Endothelial cell of umbilical vein (primary cell): ENCODE data around the gene EIF4E3. TPM values are rescaled to one million over a fixed set of nuclear protein-coding genes. Genes with fewer than 3 reads are reported as not detected.

ENCODE experiments used
- BruUV-seq: library from RNA; stranded (reverse); fragments of 400-500 nt; replicated peaks from 2 replicates; lab custom pipeline; 2021; lab: Mats Ljungman, UMichigan
- CTCF ChIA-PET: fragments of 300-600, 350-600 bp; sonication (Branson Sonifier 250); formaldehyde crosslinking; loops from one replicate; lab custom pipeline; 2021; ENCODE audit warnings: antibody characterized with exemption, inconsistent platforms; lab: Charles Lee
- POLR2A ChIA-PET: fragments of 300-600, 350-600 bp; sonication (Branson Sonifier 250); formaldehyde crosslinking; loops from one replicate; lab custom pipeline; 2021; ENCODE audit warnings: antibody characterized with exemption, inconsistent platforms; lab: Charles Lee
- DNase-seq: peaks from one replicate; pipeline ENCODE4 v3.0.0-alpha.2; 2011; ENCODE audit warnings: low read depth, low spot score
- FAIRE-seq: peaks from 2 replicates; lab custom pipeline; 2011; peaks lifted over from hg19 to GRCh38; lab: Jason Lieb, UNC
- H2AFZ ChIP-seq: 2 replicates; pipeline ENCODE4 v1.6.0; 2012; ENCODE audit warnings: low read depth, low read length, control low read depth, inconsistent platforms
- H3K27ac ChIP-seq: 2 replicates; pipeline ENCODE4 v1.5.1; 2011; ENCODE audit warnings: low read depth, mild to moderate bottlenecking, control low read depth, low read length, moderate library complexity; ENCODE audit not compliant: insufficient read depth
- H3K27me3 ChIP-seq, 2 experiments: 2 replicates each; pipeline versions ENCODE4 v1.6.0 to v1.6.1; 2011; ENCODE audit warnings: low read length in 2 of 2, mixed read lengths in 1 of 2; ENCODE audit not compliant: control insufficient read depth in 2 of 2, insufficient read depth in 2 of 2
- H3K36me3 ChIP-seq, 2 experiments: 2 replicates in 1 of 2; 3 replicates in 1 of 2; pipeline ENCODE4 v1.5.1; 2011; ENCODE audit warnings: low read length in 2 of 2, mild to moderate bottlenecking in 1 of 2, moderate library complexity in 1 of 2; ENCODE audit not compliant: control insufficient read depth in 2 of 2, insufficient read depth in 2 of 2; ENCODE audit errors: extremely low read depth in 1 of 2
- H3K4me1 ChIP-seq: 3 replicates; pipeline ENCODE4 v1.5.1; 2011; ENCODE audit warnings: mild to moderate bottlenecking, low read length; ENCODE audit not compliant: control insufficient read depth, insufficient read depth; ENCODE audit errors: extremely low read depth
- H3K4me2 ChIP-seq: 2 replicates; pipeline ENCODE4 v1.6.1; 2011; ENCODE audit warnings: low read length, control low read depth, mixed read lengths; ENCODE audit not compliant: insufficient read depth
- H3K4me3 ChIP-seq, 3 experiments: fragments of 200-600 bp in 1 of 3; sonication (generic), shearing (Covaris generic) in 1 of 3; replicated peaks in 1 of 3; 2 replicates each; pipeline ENCODE4 v1.5.1; 2011 to 2016; ENCODE audit warnings: control low read depth in 3 of 3, low read length in 3 of 3, mild to moderate bottlenecking in 2 of 3, inconsistent platforms in 1 of 3, low read depth in 1 of 3, moderate library complexity in 1 of 3; ENCODE audit not compliant: insufficient read depth in 1 of 3
- H3K79me2 ChIP-seq: 2 replicates; pipeline ENCODE4 v1.6.0; 2012; ENCODE audit warnings: low read length, inconsistent platforms; ENCODE audit not compliant: control insufficient read depth, insufficient read depth
- H3K9ac ChIP-seq: replicated peaks from 2 replicates; pipeline ENCODE3; 2011; ENCODE audit warnings: low read length, control low read depth; ENCODE audit not compliant: insufficient read depth; ENCODE audit errors: extremely low read depth
- H3K9me1 ChIP-seq: replicated peaks from 3 replicates; pipeline ENCODE4 v1.6.0; 2011; ENCODE audit warnings: mild to moderate bottlenecking, low read length; ENCODE audit not compliant: control insufficient read depth, insufficient read depth; ENCODE audit errors: extremely low read depth
- H3K9me3 ChIP-seq: replicated peaks from 2 replicates; pipeline ENCODE4 v1.5.1; 2012; ENCODE audit warnings: low read length, inconsistent platforms; ENCODE audit not compliant: control insufficient read depth, insufficient read depth
- H4K20me1 ChIP-seq: replicated peaks from 2 replicates; pipeline ENCODE3; 2011; ENCODE audit warnings: mild to moderate bottlenecking, low read length; ENCODE audit not compliant: control insufficient read depth, insufficient read depth; ENCODE audit errors: extremely low read depth
- CTCF ChIP-seq, 2 donors: IDR thresholded peaks; 1 replicate in 1 of 2; 2 replicates in 1 of 2; pipeline ENCODE4 v1.5.1; 2011; ENCODE audit warnings: low read length in 2 of 2, mild to moderate bottlenecking in 2 of 2, moderate library complexity in 2 of 2, control low read depth in 1 of 2, inconsistent platforms in 1 of 2, low read depth in 1 of 2; ENCODE audit not compliant: insufficient read depth in 1 of 2; ENCODE audit errors: extremely low read depth in 1 of 2
- EZH2 ChIP-seq: IDR thresholded peaks from 2 replicates; pipeline ENCODE4 v1.6.1; 2012; ENCODE audit warnings: borderline replicate concordance, low read depth, mild to moderate bottlenecking, moderate library complexity, low read length, inconsistent platforms; ENCODE audit not compliant: severe bottlenecking
- MAX ChIP-seq: IDR thresholded peaks from 2 replicates; pipeline ENCODE4 v1.6.1; 2011; ENCODE audit not compliant: insufficient read depth, insufficient read length
- POLR2A ChIP-seq: IDR thresholded peaks from 2 replicates; pipeline ENCODE4 v1.6.1; 2012; ENCODE audit warnings: low read depth, mild to moderate bottlenecking, control low read depth, low read length
- POLR2AphosphoS5 ChIP-seq: IDR thresholded peaks from 2 replicates; pipeline ENCODE4 v1.6.1; 2012; ENCODE audit warnings: low read depth, mild to moderate bottlenecking, control low read depth, low read length, moderate library complexity; ENCODE audit not compliant: insufficient read depth
- dilution Hi-C: fragments of 300-500 bp; cut with MboI; formaldehyde crosslinking; loops from one replicate; pipeline ENCODE4 v1.15.0; 2019; ENCODE audit warnings: low sequenced_read_pairs; ENCODE audit not compliant: extremely low pct_ligation_motif_present
- intact Hi-C: fragments of 100-400 bp; cut with micrococcal nuclease; formaldehyde crosslinking; loops from one replicate; pipeline ENCODE4 v1.10.0; 2022
- polyA plus RNA-seq, 4 experiments: library from polyadenylated mRNA; depleted of rRNA in 3 of 4; stranded (reverse) in 3 of 4; unstranded in 1 of 4; fragments of >200 nt; gene quantifications; 2 replicates each; pipeline versions ENCODE4 v1.2.1 to v1.2.3, GENCODE V29; 2011 to 2012; ENCODE audit warnings: missing spikeins in 1 of 4
- total RNA-seq: library from RNA; stranded (reverse); gene quantifications from 2 replicates; pipeline ENCODE4 v1.2.3, GENCODE V29; 2021

EIF4E3 gene
- total and polyA plus RNA-seq, 2 donors (not counting 3 experiments of a cell fraction or from before 2014, with no cell fraction given), result 1.3 to 4.9 TPM

GRCh38 chr3:71771884-71772283, 46.7 kb upstream of the EIF4E3 start:
- DNase-seq, result no peak
- H3K79me2 ChIP-seq, result no peaks in the 10 kb centered on the region
- H3K9me3 ChIP-seq, result no peaks in the 10 kb centered on the region
- peaks cover 0 to 3% of the 10 kb centered on the region in 2 experiments for H3K27me3 ChIP-seq
- TF ChIP-seq MAX, result no peak
- ChIA-PET POLR2A (no interaction called here), CTCF (no interaction called here)
- no peak for FAIRE-seq
- BruUV-seq, result no TSS peak
- H3K4me2 ChIP-seq, result no peak overlapping the region
- no peaks in the 10 kb centered on the region for H3K9me1 ChIP-seq
- H3K9ac ChIP-seq, result no peak overlapping the region
- H3K36me3 ChIP-seq, result no peaks in the 10 kb centered on the region
- dilution Hi-C loops, result no loop called here
- H3K4me3 ChIP-seq, result no peak overlapping the region
- intact Hi-C loops, result no loop called here
- H2AFZ ChIP-seq, result no peak overlapping the region
- no peak overlapping the region for H3K27ac ChIP-seq
- no peaks in the 10 kb centered on the region for H3K4me1 ChIP-seq
- H4K20me1 ChIP-seq, result no peaks in the 10 kb centered on the region

GRCh38 chr3:71771126-71771525, 45.9 kb upstream of the EIF4E3 start:
- dilution Hi-C loops, result no loop called here
- FAIRE-seq (no peak), DNase-seq (no peak)
- Histone ChIP-seq H3K4me3 (no peak overlapping the region), H3K4me2 (no peak overlapping the region), H3K79me2 (no peaks in the 10 kb centered on the region), H4K20me1 (no peaks in the 10 kb centered on the region), H3K9me3 (no peaks in the 10 kb centered on the region), H3K4me1 (no peaks in the 10 kb centered on the region), H3K36me3 (no peaks in the 10 kb centered on the region), H3K27ac (no peak overlapping the region), H3K9ac (no peak overlapping the region), H2AFZ (no peak overlapping the region), H3K9me1 (no peaks in the 10 kb centered on the region), H3K27me3 (no peaks in the 10 kb centered on the region)
- no TSS peak for BruUV-seq
- intact Hi-C loops, result no loop called here
- TF ChIP-seq EZH2, result no peak
- no peak for TF ChIP-seq CTCF (IDR thresholded peaks at IDR 0.05; ENCODE audit: extremely low read depth in 1 of 2, insufficient read depth in 1 of 2, low read depth in 1 of 2, low read length in 2 of 2)
- no peak for TF ChIP-seq MAX
- TF ChIP-seq POLR2AphosphoS5, result no peak
- TF ChIP-seq POLR2A, result no peak
- CTCF ChIA-PET, result interaction anchor here (0.6 kb wide), 1 partner anchor 1102 kb away, joined by 3 read pairs; no protein-coding TSS in a partner anchor
- POLR2A ChIA-PET, result no interaction called here
